ENCODE results near the gene BLOC1S5. TPM values are rescaled to one million over a fixed set of nuclear protein-coding genes. Genes with fewer than 3 reads are reported as not detected.
A peak's percentile ranks its signal among the peaks of the same experiment; 100 is the strongest.

Gene BLOC1S5
- total and polyA plus RNA-seq, 2 of the 13 experiments (the other 11 are each of a cell fraction or from before 2014, with no cell fraction given): 10.5 to 41.5 TPM

DNA sequence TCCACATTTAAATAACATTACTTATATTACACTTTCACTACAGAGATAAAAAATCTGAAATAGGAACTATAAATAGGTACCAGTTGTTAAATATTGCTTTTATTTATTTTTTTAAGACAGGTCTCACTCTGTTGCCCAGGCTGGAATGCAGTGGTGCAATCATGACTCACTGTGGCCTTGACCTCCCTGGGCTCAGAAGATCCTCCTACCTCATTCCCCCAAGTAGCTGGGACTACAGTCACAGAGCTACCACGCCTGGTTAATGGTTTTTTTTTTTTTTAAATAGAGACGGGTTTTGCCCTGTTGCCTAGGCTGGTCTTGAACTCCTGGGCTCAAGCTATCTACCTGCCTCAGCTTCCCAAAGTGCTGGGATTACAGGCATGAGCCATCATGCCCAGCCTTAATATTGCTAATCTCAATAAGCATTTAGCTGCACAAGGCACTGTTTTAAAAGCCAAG is 20.9 kb upstream of the BLOC1S5 start (continued):
- TF ChIP-seq, protein P1, sequence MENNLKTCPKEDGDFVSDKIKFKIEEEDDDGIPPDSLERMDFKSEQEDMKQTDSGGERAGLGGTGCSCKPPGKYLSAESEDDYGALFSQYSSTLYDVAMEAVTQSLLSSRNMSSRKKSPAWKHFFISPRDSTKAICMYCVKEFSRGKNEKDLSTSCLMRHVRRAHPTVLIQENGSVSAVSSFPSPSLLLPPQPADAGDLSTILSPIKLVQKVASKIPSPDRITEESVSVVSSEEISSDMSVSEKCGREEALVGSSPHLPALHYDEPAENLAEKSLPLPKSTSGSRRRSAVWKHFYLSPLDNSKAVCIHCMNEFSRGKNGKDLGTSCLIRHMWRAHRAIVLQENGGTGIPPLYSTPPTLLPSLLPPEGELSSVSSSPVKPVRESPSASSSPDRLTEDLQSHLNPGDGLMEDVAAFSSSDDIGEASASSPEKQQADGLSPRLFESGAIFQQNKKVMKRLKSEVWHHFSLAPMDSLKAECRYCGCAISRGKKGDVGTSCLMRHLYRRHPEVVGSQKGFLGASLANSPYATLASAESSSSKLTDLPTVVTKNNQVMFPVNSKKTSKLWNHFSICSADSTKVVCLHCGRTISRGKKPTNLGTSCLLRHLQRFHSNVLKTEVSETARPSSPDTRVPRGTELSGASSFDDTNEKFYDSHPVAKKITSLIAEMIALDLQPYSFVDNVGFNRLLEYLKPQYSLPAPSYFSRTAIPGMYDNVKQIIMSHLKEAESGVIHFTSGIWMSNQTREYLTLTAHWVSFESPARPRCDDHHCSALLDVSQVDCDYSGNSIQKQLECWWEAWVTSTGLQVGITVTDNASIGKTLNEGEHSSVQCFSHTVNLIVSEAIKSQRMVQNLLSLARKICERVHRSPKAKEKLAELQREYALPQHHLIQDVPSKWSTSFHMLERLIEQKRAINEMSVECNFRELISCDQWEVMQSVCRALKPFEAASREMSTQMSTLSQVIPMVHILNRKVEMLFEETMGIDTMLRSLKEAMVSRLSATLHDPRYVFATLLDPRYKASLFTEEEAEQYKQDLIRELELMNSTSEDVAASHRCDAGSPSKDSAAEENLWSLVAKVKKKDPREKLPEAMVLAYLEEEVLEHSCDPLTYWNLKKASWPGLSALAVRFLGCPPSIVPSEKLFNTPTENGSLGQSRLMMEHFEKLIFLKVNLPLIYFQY (CRISPR knock-in tag; IDR thresholded peaks at IDR 0.05; ENCODE audit: borderline replicate concordance): 0 out of 2 replicates have a peak, but pooled peaks have one; percentile 42
- peak; percentile 76 for TF ChIP-seq ZEB1 (IDR thresholded peaks at IDR 0.05; ENCODE audit: insufficient replicate concordance, low read depth)
- TF ChIP-seq CCAR2 (optimal IDR thresholded peaks at IDR 0.05; ENCODE audit: low read depth, low read length): no peak
- TF ChIP-seq MZF1 (CRISPR knock-in tag; IDR thresholded peaks at IDR 0.05; ENCODE audit: borderline replicate concordance): no peak; the same call in 1 of the 2 replicates
- TF ChIP-seq, protein P2, sequence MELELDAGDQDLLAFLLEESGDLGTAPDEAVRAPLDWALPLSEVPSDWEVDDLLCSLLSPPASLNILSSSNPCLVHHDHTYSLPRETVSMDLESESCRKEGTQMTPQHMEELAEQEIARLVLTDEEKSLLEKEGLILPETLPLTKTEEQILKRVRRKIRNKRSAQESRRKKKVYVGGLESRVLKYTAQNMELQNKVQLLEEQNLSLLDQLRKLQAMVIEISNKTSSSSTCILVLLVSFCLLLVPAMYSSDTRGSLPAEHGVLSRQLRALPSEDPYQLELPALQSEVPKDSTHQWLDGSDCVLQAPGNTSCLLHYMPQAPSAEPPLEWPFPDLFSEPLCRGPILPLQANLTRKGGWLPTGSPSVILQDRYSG (CRISPR knock-in tag; IDR thresholded peaks at IDR 0.05): no peak
- peak; percentile 83 for TF ChIP-seq ZBTB7B (CRISPR knock-in tag; IDR thresholded peaks at IDR 0.05)
- TF ChIP-seq SP140L (CRISPR knock-in tag; IDR thresholded peaks at IDR 0.05; ENCODE audit: borderline replicate concordance): peak; percentile 73; the same call in 1 of the 2 replicates
- TF ChIP-seq SNAPC4 (CRISPR knock-in tag; IDR thresholded peaks at IDR 0.05): peak; percentile 59; the same call in 1 of the 2 replicates
- no peak for TF ChIP-seq ZNF720 (CRISPR knock-in tag; IDR thresholded peaks at IDR 0.05)
- no peak for TF ChIP-seq RFX1 (IDR thresholded peaks at IDR 0.05)
- TF ChIP-seq ZNF367 (CRISPR knock-in tag; IDR thresholded peaks at IDR 0.05; ENCODE audit: borderline replicate concordance): no peak
- no peak for TF ChIP-seq TIGD3 (CRISPR knock-in tag; IDR thresholded peaks at IDR 0.05; ENCODE audit: borderline replicate concordance)
- TF ChIP-seq GMEB1 (CRISPR knock-in tag; IDR thresholded peaks at IDR 0.05; ENCODE audit: borderline replicate concordance): no peak
- TF ChIP-seq KLF9 (CRISPR knock-in tag; IDR thresholded peaks at IDR 0.05; ENCODE audit: low read depth): no peak
- no peak for TF ChIP-seq DDIT3 (CRISPR knock-in tag; IDR thresholded peaks at IDR 0.05)
- peak; percentile 92 for TF ChIP-seq HNF4A (CRISPR knock-in tag; IDR thresholded peaks at IDR 0.05)
- no peak for TF ChIP-seq MED13 (CRISPR knock-in tag; IDR thresholded peaks at IDR 0.05)
